ENCODE results near the gene BOD1. TPM values are rescaled to one million over a fixed set of nuclear protein-coding genes. Genes with fewer than 3 reads are reported as not detected.

The BOD1 gene
- total and polyA plus RNA-seq, 4 donors: 15.1 to 16.0 (median 15.6) TPM

DNA sequence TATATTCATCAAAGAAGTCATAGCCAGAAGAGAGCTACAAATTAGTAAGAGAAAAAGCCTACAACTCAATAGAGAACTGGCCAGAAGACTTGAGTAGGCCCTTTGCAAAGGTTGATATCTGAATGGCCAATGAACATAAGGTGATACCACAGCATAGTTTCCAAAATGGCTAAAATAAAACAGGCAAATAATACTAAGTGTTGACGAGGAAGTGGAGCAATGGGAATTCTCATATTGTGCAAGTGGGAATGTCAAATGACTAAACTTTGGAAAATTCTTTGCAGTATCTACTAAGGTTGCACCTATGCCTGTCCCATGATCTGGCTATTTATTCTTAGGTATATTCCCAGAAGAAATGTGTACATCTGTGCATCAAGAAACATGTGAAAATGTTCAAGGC is 48.3 kb downstream of the BOD1 start:
- peaks cover 0 to 2% (median 0%) of the 10 kb centered on the region in 4 donors for H3K27me3 ChIP-seq (ENCODE audit: control insufficient read depth in 4 of 4, insufficient read depth in 4 of 4, low read length in 3 of 4)
- peaks cover 3 to 7% (median 4%) of the 10 kb centered on the region in 4 donors for H3K9me3 ChIP-seq (ENCODE audit: control insufficient read depth in 4 of 4, low read length in 3 of 4)
- no peaks in the 10 kb centered on the region for H3K36me3 ChIP-seq (ENCODE audit: control insufficient read depth in 4 of 4, insufficient read depth in 3 of 4, low read depth in 1 of 4, low read length in 3 of 4)
- no peak overlapping the region for H3K27ac ChIP-seq (ENCODE audit: low read depth in 1 of 2, low read length in 2 of 2)
- no peaks in the 10 kb centered on the region for H3K4me1 ChIP-seq (ENCODE audit: control insufficient read depth in 4 of 4, insufficient read depth in 4 of 4, low read length in 3 of 4)
- no peak overlapping the region for H3K9ac ChIP-seq (ENCODE audit: low read depth in 1 of 2, low read length in 2 of 2)
- TF ChIP-seq RXRA (IDR thresholded peaks at IDR 0.05) (no peak), EGR1 (IDR thresholded peaks at IDR 0.05; ENCODE audit: low read depth in 2 of 2) (no peak), HNF4A (conservative IDR thresholded peaks at IDR 0.05) (no peak), JUND (IDR thresholded peaks at IDR 0.05) (no peak), GABPA (IDR thresholded peaks at IDR 0.05 in 1 of 2, conservative IDR thresholded peaks at IDR 0.05 in 1 of 2) (no peak), CTCF (IDR thresholded peaks at IDR 0.05; ENCODE audit: low read depth, low read length, missing input control) (no peak), SP1 (IDR thresholded peaks at IDR 0.05) (no peak), HNF4G (IDR thresholded peaks at IDR 0.05) (no peak), RAD21 (IDR thresholded peaks at IDR 0.05) (no peak), NR2F2 (IDR thresholded peaks at IDR 0.05) (no peak), YY1 (IDR thresholded peaks at IDR 0.05) (no peak), MAX (IDR thresholded peaks at IDR 0.05) (no peak), ATF3 (IDR thresholded peaks at IDR 0.05) (no peak), TAF1 (conservative IDR thresholded peaks at IDR 0.05) (no peak), FOXA1 (IDR thresholded peaks at IDR 0.05) (no peak), FOXA2 (IDR thresholded peaks at IDR 0.05) (no peak)
- TF ChIP-seq, protein P1, sequence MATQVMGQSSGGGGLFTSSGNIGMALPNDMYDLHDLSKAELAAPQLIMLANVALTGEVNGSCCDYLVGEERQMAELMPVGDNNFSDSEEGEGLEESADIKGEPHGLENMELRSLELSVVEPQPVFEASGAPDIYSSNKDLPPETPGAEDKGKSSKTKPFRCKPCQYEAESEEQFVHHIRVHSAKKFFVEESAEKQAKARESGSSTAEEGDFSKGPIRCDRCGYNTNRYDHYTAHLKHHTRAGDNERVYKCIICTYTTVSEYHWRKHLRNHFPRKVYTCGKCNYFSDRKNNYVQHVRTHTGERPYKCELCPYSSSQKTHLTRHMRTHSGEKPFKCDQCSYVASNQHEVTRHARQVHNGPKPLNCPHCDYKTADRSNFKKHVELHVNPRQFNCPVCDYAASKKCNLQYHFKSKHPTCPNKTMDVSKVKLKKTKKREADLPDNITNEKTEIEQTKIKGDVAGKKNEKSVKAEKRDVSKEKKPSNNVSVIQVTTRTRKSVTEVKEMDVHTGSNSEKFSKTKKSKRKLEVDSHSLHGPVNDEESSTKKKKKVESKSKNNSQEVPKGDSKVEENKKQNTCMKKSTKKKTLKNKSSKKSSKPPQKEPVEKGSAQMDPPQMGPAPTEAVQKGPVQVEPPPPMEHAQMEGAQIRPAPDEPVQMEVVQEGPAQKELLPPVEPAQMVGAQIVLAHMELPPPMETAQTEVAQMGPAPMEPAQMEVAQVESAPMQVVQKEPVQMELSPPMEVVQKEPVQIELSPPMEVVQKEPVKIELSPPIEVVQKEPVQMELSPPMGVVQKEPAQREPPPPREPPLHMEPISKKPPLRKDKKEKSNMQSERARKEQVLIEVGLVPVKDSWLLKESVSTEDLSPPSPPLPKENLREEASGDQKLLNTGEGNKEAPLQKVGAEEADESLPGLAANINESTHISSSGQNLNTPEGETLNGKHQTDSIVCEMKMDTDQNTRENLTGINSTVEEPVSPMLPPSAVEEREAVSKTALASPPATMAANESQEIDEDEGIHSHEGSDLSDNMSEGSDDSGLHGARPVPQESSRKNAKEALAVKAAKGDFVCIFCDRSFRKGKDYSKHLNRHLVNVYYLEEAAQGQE (IDR thresholded peaks at IDR 0.05): no peak
- WGBS: 93% methylated on average over 1 of the region's 1 CpG
- DNase-seq (ENCODE audit: low spot score): no peak
- H3K4me3 ChIP-seq (ENCODE audit: low read depth in 1 of 3, low read length in 3 of 3): no peak overlapping the region

DNA sequence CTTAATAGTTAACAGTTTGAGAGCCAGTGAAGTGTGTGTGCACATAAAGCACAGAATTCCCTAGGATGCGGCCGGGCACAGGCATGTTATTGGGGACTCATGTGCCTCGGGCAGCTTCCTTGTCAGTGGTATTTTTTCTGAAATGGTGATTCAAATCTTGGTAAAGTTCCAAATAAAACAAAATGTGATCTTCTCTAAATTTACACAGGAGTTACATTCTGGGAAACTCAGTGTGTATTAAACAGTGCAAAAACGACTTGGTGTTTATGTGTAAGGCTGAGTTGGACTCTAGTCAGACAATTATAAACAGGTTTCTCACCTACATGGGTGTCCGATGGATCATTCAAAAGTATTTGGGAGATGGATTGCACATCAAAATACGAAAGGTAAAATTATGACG is 48.9 kb downstream of the BOD1 start:
- H3K36me3 ChIP-seq (ENCODE audit: control insufficient read depth in 4 of 4, insufficient read depth in 3 of 4, low read depth in 1 of 4, low read length in 3 of 4): no peaks in the 10 kb centered on the region
- WGBS: 64% methylated on average over 7 of the region's 7 CpGs
- no peak overlapping the region for H3K4me3 ChIP-seq (ENCODE audit: low read depth in 1 of 3, low read length in 3 of 3)
- no peak overlapping the region for H3K9ac ChIP-seq (ENCODE audit: low read depth in 1 of 2, low read length in 2 of 2)
- H3K27ac ChIP-seq (ENCODE audit: low read depth in 1 of 2, low read length in 2 of 2): no peak overlapping the region
- H3K9me3 ChIP-seq (ENCODE audit: control insufficient read depth in 4 of 4, low read length in 3 of 4): peaks cover 3 to 7% (median 4%) of the 10 kb centered on the region in 4 donors
- H3K4me1 ChIP-seq (ENCODE audit: control insufficient read depth in 4 of 4, insufficient read depth in 4 of 4, low read length in 3 of 4): no peaks in the 10 kb centered on the region
- H3K27me3 ChIP-seq (ENCODE audit: control insufficient read depth in 4 of 4, insufficient read depth in 4 of 4, low read length in 3 of 4): peaks cover 0 to 2% (median 0%) of the 10 kb centered on the region in 4 donors
- DNase-seq (ENCODE audit: low spot score): no peak
- TF ChIP-seq TAF1 (conservative IDR thresholded peaks at IDR 0.05): no peak
- no peak for TF ChIP-seq EGR1 (IDR thresholded peaks at IDR 0.05; ENCODE audit: low read depth in 2 of 2)
- TF ChIP-seq FOXA1 (IDR thresholded peaks at IDR 0.05): no peak
- no peak for TF ChIP-seq RXRA (IDR thresholded peaks at IDR 0.05)
- no peak for TF ChIP-seq HNF4G (IDR thresholded peaks at IDR 0.05)
- no peak for TF ChIP-seq MAX (IDR thresholded peaks at IDR 0.05)
- TF ChIP-seq GABPA (IDR thresholded peaks at IDR 0.05 in 1 of 2, conservative IDR thresholded peaks at IDR 0.05 in 1 of 2): no peak
- TF ChIP-seq, protein P1 (IDR thresholded peaks at IDR 0.05): no peak
- no peak for TF ChIP-seq FOXA2 (IDR thresholded peaks at IDR 0.05)
- no peak for TF ChIP-seq HNF4A (conservative IDR thresholded peaks at IDR 0.05)
- TF ChIP-seq JUND (IDR thresholded peaks at IDR 0.05): no peak
- no peak for TF ChIP-seq ATF3 (IDR thresholded peaks at IDR 0.05)
- TF ChIP-seq ZBTB33 (IDR thresholded peaks at IDR 0.05): no peak
- no peak for TF ChIP-seq NR2F2 (IDR thresholded peaks at IDR 0.05)

Measured in liver (tissue), 9 donors.